SK-N-MC (cell line): ENCODE results near the gene TOR3A.

Experiments used
- DNase-seq: peaks from one replicate; pipeline ENCODE4 v3.0.0-alpha.2; 2011; ENCODE audit warnings: low read depth, low spot score
- H3K27ac ChIP-seq: fragments of 200-600 bp; sonication (generic); 2 replicates; pipeline ENCODE4 v1.5.1; 2016; ENCODE audit warnings: mixed run types
- H3K36me3 ChIP-seq: fragments of 200-600 bp; sonication (generic); 2 replicates; pipeline ENCODE4 v1.6.1; 2017; ENCODE audit warnings: antibody characterized with exemption, low read length, mixed read lengths; ENCODE audit not compliant: insufficient read depth
- H3K4me3 ChIP-seq: fragments of 200-600 bp; sonication (generic); 2 replicates; pipeline ENCODE4 v1.5.1; 2016
- H3K9ac ChIP-seq: fragments of 200-600 bp; sonication (generic); 2 replicates; pipeline ENCODE4 v1.8.0; 2017; ENCODE audit warnings: mixed run types, mixed read lengths; ENCODE audit not compliant: insufficient read length
- H3K9me3 ChIP-seq: fragments of 200-600 bp; sonication (generic); 2 replicates; pipeline ENCODE4 v1.6.1; 2017; ENCODE audit warnings: low read depth, mild to moderate bottlenecking, antibody characterized with exemption, low read length, moderate library complexity, mixed read lengths
- EZH2 ChIP-seq: fragments of 200-600 bp; sonication (generic); IDR thresholded peaks from one replicate; pipeline ENCODE4 v1.6.1; 2017; ENCODE audit warnings: antibody characterized with exemption
- FOXP2 ChIP-seq: optimal IDR thresholded peaks from 2 replicates; pipeline ENCODE3; 2011; ENCODE audit warnings: mild to moderate bottlenecking, moderate library complexity; ENCODE audit not compliant: insufficient read depth; ENCODE audit errors: extremely low read length, control extremely low read depth
- POLR2AphosphoS5 ChIP-seq: IDR thresholded peaks from 2 replicates; pipeline ENCODE4 v1.6.1; 2012; ENCODE audit warnings: mild to moderate bottlenecking, low read depth, low read length, borderline replicate concordance

The TOR3A gene

GRCh38 chr1:179144626-179145025, 62.8 kb downstream of the TOR3A start:
- H3K9ac ChIP-seq = no peak overlapping the region
- H3K27ac ChIP-seq = no peak overlapping the region
- H3K4me3 ChIP-seq = no peak overlapping the region
- TF ChIP-seq POLR2AphosphoS5 = no peak
- TF ChIP-seq FOXP2 = no peak
- no peak for TF ChIP-seq EZH2
- 0 out of 2 replicates have a peak, but pooled peaks cover 2% of the 10 kb centered on the region for H3K9me3 ChIP-seq
- no peak for DNase-seq
- H3K36me3 ChIP-seq = peaks cover 3% of the 10 kb centered on the region

GRCh38 chr1:179145521-179145920, 63.7 kb downstream of the TOR3A start:
- Histone ChIP-seq H3K36me3 (peaks cover 3% of the 10 kb centered on the region), H3K4me3 (no peak overlapping the region), H3K9ac (no peak overlapping the region), H3K9me3 (0 out of 2 replicates have a peak, but pooled peaks cover 5% of the 10 kb centered on the region), H3K27ac (no peak overlapping the region)
- DNase-seq = no peak
- no peak for TF ChIP-seq FOXP2
- TF ChIP-seq EZH2 = no peak
- TF ChIP-seq POLR2AphosphoS5 = no peak
